IMR-90 (cell line): ENCODE measurements around the gene ZNF341. TPM values are rescaled to one million over a fixed set of nuclear protein-coding genes. Genes with fewer than 3 reads are reported as not detected.

Experiments used
- ATAC-seq: fragments of 200-7000 bp; cut with Tn5 transposase; 2 replicates; pipeline ENCODE4 v1.9.1; 2020; ENCODE audit warnings: low read depth, mild to moderate bottlenecking, moderate library complexity
- BruUV-seq: library from RNA; stranded (reverse); fragments of 400-500 nt; replicated peaks from 2 replicates; lab custom pipeline; 2021; lab: Mats Ljungman, UMichigan
- CTCF ChIA-PET: fragments of 300-600 bp; formaldehyde crosslinking; extraction: SDS; loops from one replicate; lab custom pipeline; 2021; ENCODE audit warnings: antibody characterized with exemption; lab: Yijun Ruan, JAX
- POLR2A ChIA-PET: fragments of 300-600 bp; sonication (Branson Sonifier 250); formaldehyde crosslinking; loops from one replicate; lab custom pipeline; 2022; ENCODE audit warnings: antibody characterized with exemption; ENCODE audit not compliant: unreplicated experiment; lab: Charles Lee
- DNase-seq: peaks from one replicate; pipeline ENCODE4 v3.0.0; 2013
- H2AFZ ChIP-seq: replicated peaks from 2 replicates; pipeline ENCODE3; 2013; ENCODE audit warnings: low read length, mild to moderate bottlenecking; ENCODE audit not compliant: poor library complexity
- H2AK5ac ChIP-seq: 2 replicates; pipeline ENCODE4 v1.6.1; 2013; ENCODE audit warnings: low read depth, low read length, inconsistent platforms
- H2AK9ac ChIP-seq: replicated peaks from 2 replicates; pipeline ENCODE3; 2013; ENCODE audit warnings: mild to moderate bottlenecking, low read depth, low read length, moderate library complexity; ENCODE audit not compliant: poor library complexity
- H2BK120ac ChIP-seq: 2 replicates; pipeline ENCODE4 v1.6.1; 2013; ENCODE audit warnings: low read depth, low read length, inconsistent platforms
- H2BK15ac ChIP-seq: 3 replicates; pipeline ENCODE4 v1.6.1; 2013; ENCODE audit warnings: low read depth, low read length, inconsistent platforms
- H2BK20ac ChIP-seq: 2 replicates; pipeline ENCODE4 v1.6.1; 2013; ENCODE audit warnings: low read depth, mild to moderate bottlenecking, inconsistent platforms, low read length, moderate library complexity
- H2BK5ac ChIP-seq: 2 replicates; pipeline ENCODE4 v1.6.1; 2013; ENCODE audit warnings: mild to moderate bottlenecking, low read depth, low read length, inconsistent platforms; ENCODE audit not compliant: poor library complexity, severe bottlenecking
- H3K14ac ChIP-seq: replicated peaks from 2 replicates; pipeline ENCODE4 v1.6.1; 2013; ENCODE audit warnings: low read depth, low read length, inconsistent platforms
- H3K18ac ChIP-seq: 2 replicates; pipeline ENCODE4 v1.6.1; 2013; ENCODE audit warnings: low read depth, low read length, control low read depth
- H3K23ac ChIP-seq: 2 replicates; pipeline ENCODE4 v1.6.1; 2013; ENCODE audit warnings: low read depth, low read length, inconsistent platforms
- H3K27ac ChIP-seq: 2 replicates; pipeline ENCODE4 v1.5.1; 2013; ENCODE audit warnings: mild to moderate bottlenecking, control low read depth, low read length; ENCODE audit not compliant: insufficient read depth
- H3K27me3 ChIP-seq: 2 replicates; pipeline ENCODE4 v1.6.1; 2013; ENCODE audit warnings: low read length; ENCODE audit not compliant: control insufficient read depth, insufficient read depth
- H3K36me3 ChIP-seq: 2 replicates; pipeline ENCODE4 v1.6.1; 2013; ENCODE audit warnings: low read length, mixed read lengths; ENCODE audit not compliant: control insufficient read depth, insufficient read depth
- H3K4ac ChIP-seq: 2 replicates; pipeline ENCODE4 v1.6.1; 2013; ENCODE audit warnings: low read depth, low read length, inconsistent platforms
- H3K4me1 ChIP-seq: 2 replicates; pipeline ENCODE4 v1.6.1; 2013; ENCODE audit warnings: low read length, mixed read lengths; ENCODE audit not compliant: control insufficient read depth, insufficient read depth
- H3K4me2 ChIP-seq: 2 replicates; pipeline ENCODE4 v1.6.1; 2013; ENCODE audit warnings: low read depth, mild to moderate bottlenecking, control low read depth, low read length, moderate library complexity
- H3K4me3 ChIP-seq: 2 replicates; pipeline ENCODE4 v1.5.1; 2013; ENCODE audit warnings: low read depth, mild to moderate bottlenecking, control low read depth, low read length, moderate library complexity; ENCODE audit not compliant: insufficient read depth
- H3K56ac ChIP-seq: 2 replicates; pipeline ENCODE4 v1.6.1; 2013; ENCODE audit warnings: low read length, inconsistent platforms; ENCODE audit not compliant: insufficient read depth; ENCODE audit errors: extremely low read depth
- H3K79me1 ChIP-seq, 2 experiments: 2 replicates each; pipeline ENCODE4 v1.6.1; 2013; ENCODE audit warnings: low read length in 2 of 2, inconsistent platforms in 1 of 2, low read depth in 1 of 2
- H3K9ac ChIP-seq: 2 replicates; pipeline ENCODE4 v1.6.1; 2013; ENCODE audit warnings: low read depth, low read length, control low read depth
- H3K9me1 ChIP-seq: 2 replicates; pipeline ENCODE4 v1.6.1; 2013; ENCODE audit warnings: low read length, inconsistent platforms; ENCODE audit not compliant: insufficient read depth
- H3K9me3 ChIP-seq: 2 replicates; pipeline ENCODE4 v1.6.1; 2013; ENCODE audit warnings: low read length; ENCODE audit not compliant: control insufficient read depth, insufficient read depth
- H4K20me1 ChIP-seq: 2 replicates; pipeline ENCODE4 v1.6.1; 2013; ENCODE audit warnings: low read length, inconsistent platforms; ENCODE audit not compliant: insufficient read depth
- H4K5ac ChIP-seq: 2 replicates; pipeline ENCODE4 v1.6.1; 2013; ENCODE audit warnings: mild to moderate bottlenecking, low read depth, low read length, control low read depth
- H4K8ac ChIP-seq, 2 experiments: 2 replicates each; pipeline ENCODE4 v1.6.1; 2013; ENCODE audit warnings: low read depth in 2 of 2, low read length in 2 of 2, control low read depth in 1 of 2, inconsistent platforms in 1 of 2
- H4K91ac ChIP-seq: 2 replicates; pipeline ENCODE4 v1.6.1; 2013; ENCODE audit warnings: low read depth, low read length, inconsistent platforms; ENCODE audit not compliant: insufficient read depth
- CEBPB ChIP-seq: IDR thresholded peaks from 2 replicates; pipeline ENCODE4 v1.6.1; 2012; ENCODE audit warnings: low read depth, low read length, improper control_type of control experiment
- FOS ChIP-seq: fragments of 150-350 bp; IDR thresholded peaks from 2 replicates; pipeline ENCODE4 v1.6.1; 2016; ENCODE audit warnings: low read depth, low read length
- MXI1 ChIP-seq: IDR thresholded peaks from 2 replicates; pipeline ENCODE4 v1.6.1; 2012; ENCODE audit warnings: low read depth, mild to moderate bottlenecking, low read length, moderate library complexity, borderline replicate concordance
- POLR2A ChIP-seq: IDR thresholded peaks from 2 replicates; pipeline ENCODE4 v1.6.1; 2012; ENCODE audit warnings: mild to moderate bottlenecking, low read depth, low read length
- WGBS, 2 experiments: methylation state at CpG; one replicate each; pipeline versions ENCODE4 v1.1.5 to v1.1.7; 2013; ENCODE audit warnings: missing lambda C conversion rate in 2 of 2; ENCODE audit not compliant: insufficient read length in 1 of 2; ENCODE audit errors: extremely low coverage in 2 of 2; 5-methylcytosine and 5-hydroxymethylcytosine counted together
- dilution Hi-C: fragments of 300-500 bp; cut with HindIII; formaldehyde crosslinking; loops from one replicate; pipeline ENCODE4 v1.14.3; 2018; ENCODE audit warnings: low sequenced_read_pairs; ENCODE audit not compliant: unreplicated experiment
- in situ Hi-C: fragments of 300-500 bp; cut with MboI; formaldehyde crosslinking; loops from 3 replicates; pipeline ENCODE4 v1.14.3; 2019; ENCODE audit warnings: low sequenced_read_pairs, inconsistent platforms, mixed read lengths
- intact Hi-C: fragments of 100-400 bp; cut with micrococcal nuclease; formaldehyde crosslinking; loops from 2 replicates; pipeline ENCODE4 v1.10.0; 2022
- polyA plus RNA-seq, 3 experiments: library from polyadenylated mRNA; depleted of rRNA; stranded (reverse); fragments of >200 nt; gene quantifications; 2 replicates each; pipeline ENCODE4 v1.2.3, GENCODE V29; 2012; ENCODE audit warnings: low replicate concordance in 1 of 3
- total RNA-seq: library from RNA; depleted of rRNA; stranded (reverse); fragments of >200 nt; gene quantifications from 2 replicates; pipeline ENCODE4 v1.2.3, GENCODE V29; 2012

Gene ZNF341
- total and polyA plus RNA-seq, 2 of the 4 experiments (the other 2 are of a cell fraction): 1.1 to 3.4 TPM

- Histone ChIP-seq H3K4ac (no peak overlapping the region), H3K27ac (no peak overlapping the region), H3K79me1 (0 out of 4 replicates have a peak, but pooled peaks cover 0 to 2% of the 10 kb centered on the region in 2 experiments), H3K9me3 (no peaks in the 10 kb centered on the region), H4K91ac (no peak overlapping the region), H2AK5ac (no peak overlapping the region), H4K20me1 (no peaks in the 10 kb centered on the region), H3K56ac (no peak overlapping the region), H3K36me3 (peaks cover 8% of the 10 kb centered on the region; the same call in 1 of the 2 replicates), H2BK15ac (no peak overlapping the region), H2AK9ac (no peak overlapping the region), H4K8ac (no peak overlapping the region), H3K23ac (no peak overlapping the region), H2BK5ac (no peak overlapping the region), H2BK20ac (no peak overlapping the region), H2BK120ac (no peak overlapping the region), H3K27me3 (no peaks in the 10 kb centered on the region), H3K9ac (no peak overlapping the region), H2AFZ (no peak overlapping the region), H3K9me1 (peaks cover 10% of the 10 kb centered on the region; the same call in 1 of the 2 replicates), H3K18ac (no peak overlapping the region), H3K14ac (no peak overlapping the region), H3K4me3 (no peak overlapping the region), H3K4me1 (no peaks in the 10 kb centered on the region), H4K5ac (no peak overlapping the region), H3K4me2 (no peak overlapping the region)
- intact Hi-C loops (no loop called here), in situ Hi-C loops (no loop called here), dilution Hi-C loops (no loop called here)
- no peak for DNase-seq
- POLR2A ChIA-PET: no interaction called here
- BruUV-seq: no TSS peak
- TF ChIP-seq FOS (no peak), POLR2A (no peak), CEBPB (no peak), MXI1 (no peak)
- no CpG with 5 or more reads among the region's 1 CpG for WGBS, 2 experiments
- CTCF ChIA-PET: no interaction called here
- ATAC-seq: no peak
These were observed 20.4 kb upstream of the ZNF341 start for GRCh38 chr20:33711446-33711738.
